ENCODE measurements around the gene MYBPC2.

MYBPC2 gene

GRCh38 chr19:50415661-50416033, 17.0 kb upstream of the MYBPC2 start (continued):
- no peak for TF ChIP-seq ZNF645 (tag by site-specific recombination; IDR thresholded peaks at IDR 0.05)
- no peak for TF ChIP-seq ZNF48 (tag by site-specific recombination; IDR thresholded peaks at IDR 0.05)
- no peak for TF ChIP-seq ZNF677 (tag by site-specific recombination; IDR thresholded peaks at IDR 0.05)
- no peak for TF ChIP-seq ZNF140 (tag by site-specific recombination; IDR thresholded peaks at IDR 0.05)
- no peak for TF ChIP-seq ZNF747 (tag by site-specific recombination; IDR thresholded peaks at IDR 0.05)
- TF ChIP-seq SCRT1 (tag by site-specific recombination; IDR thresholded peaks at IDR 0.05; ENCODE audit: borderline replicate concordance) = no peak
- TF ChIP-seq ZNF214 (tag by site-specific recombination; IDR thresholded peaks at IDR 0.05; ENCODE audit: borderline replicate concordance) = no peak
- peak; percentile 91 for TF ChIP-seq KLF1 (tag by site-specific recombination; IDR thresholded peaks at IDR 0.05)
- TF ChIP-seq, protein P1, sequence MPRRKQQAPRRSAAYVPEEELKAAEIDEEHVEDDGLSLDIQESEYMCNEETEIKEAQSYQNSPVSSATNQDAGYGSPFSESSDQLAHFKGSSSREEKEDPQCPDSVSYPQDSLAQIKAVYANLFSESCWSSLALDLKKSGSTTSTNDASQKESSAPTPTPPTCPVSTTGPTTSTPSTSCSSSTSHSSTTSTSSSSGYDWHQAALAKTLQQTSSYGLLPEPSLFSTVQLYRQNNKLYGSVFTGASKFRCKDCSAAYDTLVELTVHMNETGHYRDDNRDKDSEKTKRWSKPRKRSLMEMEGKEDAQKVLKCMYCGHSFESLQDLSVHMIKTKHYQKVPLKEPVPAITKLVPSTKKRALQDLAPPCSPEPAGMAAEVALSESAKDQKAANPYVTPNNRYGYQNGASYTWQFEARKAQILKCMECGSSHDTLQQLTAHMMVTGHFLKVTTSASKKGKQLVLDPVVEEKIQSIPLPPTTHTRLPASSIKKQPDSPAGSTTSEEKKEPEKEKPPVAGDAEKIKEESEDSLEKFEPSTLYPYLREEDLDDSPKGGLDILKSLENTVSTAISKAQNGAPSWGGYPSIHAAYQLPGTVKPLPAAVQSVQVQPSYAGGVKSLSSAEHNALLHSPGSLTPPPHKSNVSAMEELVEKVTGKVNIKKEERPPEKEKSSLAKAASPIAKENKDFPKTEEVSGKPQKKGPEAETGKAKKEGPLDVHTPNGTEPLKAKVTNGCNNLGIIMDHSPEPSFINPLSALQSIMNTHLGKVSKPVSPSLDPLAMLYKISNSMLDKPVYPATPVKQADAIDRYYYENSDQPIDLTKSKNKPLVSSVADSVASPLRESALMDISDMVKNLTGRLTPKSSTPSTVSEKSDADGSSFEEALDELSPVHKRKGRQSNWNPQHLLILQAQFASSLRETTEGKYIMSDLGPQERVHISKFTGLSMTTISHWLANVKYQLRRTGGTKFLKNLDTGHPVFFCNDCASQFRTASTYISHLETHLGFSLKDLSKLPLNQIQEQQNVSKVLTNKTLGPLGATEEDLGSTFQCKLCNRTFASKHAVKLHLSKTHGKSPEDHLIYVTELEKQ (tag by site-specific recombination; IDR thresholded peaks at IDR 0.05; ENCODE audit: borderline replicate concordance) = no peak
- TF ChIP-seq, protein P2, sequence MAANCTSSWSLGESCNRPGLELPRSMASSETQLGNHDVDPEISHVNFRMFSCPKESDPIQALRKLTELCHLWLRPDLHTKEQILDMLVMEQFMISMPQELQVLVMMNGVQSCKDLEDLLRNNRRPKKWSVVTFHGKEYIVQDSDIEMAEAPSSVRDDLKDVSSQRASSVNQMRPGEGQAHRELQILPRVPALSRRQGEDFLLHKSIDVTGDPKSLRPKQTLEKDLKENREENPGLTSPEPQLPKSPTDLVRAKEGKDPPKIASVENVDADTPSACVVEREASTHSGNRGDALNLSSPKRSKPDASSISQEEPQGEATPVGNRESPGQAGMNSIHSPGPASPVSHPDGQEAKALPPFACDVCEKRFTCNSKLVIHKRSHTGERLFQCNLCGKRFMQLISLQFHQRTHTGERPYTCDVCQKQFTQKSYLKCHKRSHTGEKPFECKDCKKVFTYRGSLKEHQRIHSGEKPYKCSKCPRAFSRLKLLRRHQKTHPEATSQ (tag by site-specific recombination; IDR thresholded peaks at IDR 0.05) = no peak
- TF ChIP-seq ZNF560 (tag by site-specific recombination; IDR thresholded peaks at IDR 0.05; ENCODE audit: borderline replicate concordance) = no peak
- no peak for TF ChIP-seq ZNF398 (tag by site-specific recombination; IDR thresholded peaks at IDR 0.05)
- TF ChIP-seq ZNF843 (tag by site-specific recombination; IDR thresholded peaks at IDR 0.05) = no peak
- no peak for TF ChIP-seq ZNF175 (tag by site-specific recombination; IDR thresholded peaks at IDR 0.05)
- TF ChIP-seq ZNF707 (tag by site-specific recombination; IDR thresholded peaks at IDR 0.05) = no peak
- no peak for TF ChIP-seq ZNF610 (tag by site-specific recombination; IDR thresholded peaks at IDR 0.05; ENCODE audit: borderline replicate concordance)
- no peak for TF ChIP-seq ZNF324 (tag by site-specific recombination; IDR thresholded peaks at IDR 0.05)
- TF ChIP-seq, protein P3, sequence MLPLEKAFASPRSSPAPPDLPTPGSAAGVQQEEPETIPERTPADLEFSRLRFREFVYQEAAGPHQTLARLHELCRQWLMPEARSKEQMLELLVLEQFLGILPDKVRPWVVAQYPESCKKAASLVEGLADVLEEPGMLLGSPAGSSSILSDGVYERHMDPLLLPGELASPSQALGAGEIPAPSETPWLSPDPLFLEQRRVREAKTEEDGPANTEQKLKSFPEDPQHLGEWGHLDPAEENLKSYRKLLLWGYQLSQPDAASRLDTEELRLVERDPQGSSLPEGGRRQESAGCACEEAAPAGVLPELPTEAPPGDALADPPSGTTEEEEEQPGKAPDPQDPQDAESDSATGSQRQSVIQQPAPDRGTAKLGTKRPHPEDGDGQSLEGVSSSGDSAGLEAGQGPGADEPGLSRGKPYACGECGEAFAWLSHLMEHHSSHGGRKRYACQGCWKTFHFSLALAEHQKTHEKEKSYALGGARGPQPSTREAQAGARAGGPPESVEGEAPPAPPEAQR (tag by site-specific recombination; IDR thresholded peaks at IDR 0.05) = no peak
- TF ChIP-seq OVOL3 (tag by site-specific recombination; IDR thresholded peaks at IDR 0.05) = no peak
- TF ChIP-seq HOXD13 (CRISPR knock-in tag; IDR thresholded peaks at IDR 0.05; ENCODE audit: borderline replicate concordance) = no peak
- 0 out of 2 replicates have a peak, but pooled peaks have one; percentile 13 for TF ChIP-seq KLF9 (tag by site-specific recombination; IDR thresholded peaks at IDR 0.05; ENCODE audit: low read depth)
- TF ChIP-seq, protein P4, sequence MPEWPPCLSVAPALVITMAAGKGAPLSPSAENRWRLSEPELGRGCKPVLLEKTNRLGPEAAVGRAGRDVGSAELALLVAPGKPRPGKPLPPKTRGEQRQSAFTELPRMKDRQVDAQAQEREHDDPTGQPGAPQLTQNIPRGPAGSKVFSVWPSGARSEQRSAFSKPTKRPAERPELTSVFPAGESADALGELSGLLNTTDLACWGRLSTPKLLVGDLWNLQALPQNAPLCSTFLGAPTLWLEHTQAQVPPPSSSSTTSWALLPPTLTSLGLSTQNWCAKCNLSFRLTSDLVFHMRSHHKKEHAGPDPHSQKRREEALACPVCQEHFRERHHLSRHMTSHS (tag by site-specific recombination; IDR thresholded peaks at IDR 0.05) = no peak
- TF ChIP-seq MYNN (tag by site-specific recombination; IDR thresholded peaks at IDR 0.05; ENCODE audit: borderline replicate concordance) = no peak
- TF ChIP-seq ZNF548 (tag by site-specific recombination; IDR thresholded peaks at IDR 0.05) = no peak
- TF ChIP-seq ZNF133 (tag by site-specific recombination; IDR thresholded peaks at IDR 0.05) = no peak
- TF ChIP-seq ZNF555 (tag by site-specific recombination; conservative IDR thresholded peaks at IDR 0.05) = no peak
- TF ChIP-seq ZNF529 (tag by site-specific recombination; IDR thresholded peaks at IDR 0.05; ENCODE audit: insufficient replicate concordance) = no peak
- TF ChIP-seq GLIS1 (tag by site-specific recombination; IDR thresholded peaks at IDR 0.05) = peak; percentile 33; the same call in 1 of the 2 replicates
- TF ChIP-seq EGR2 (tag by site-specific recombination; IDR thresholded peaks at IDR 0.05; ENCODE audit: low read depth) = 0 out of 2 replicates have a peak, but pooled peaks have one; percentile 15
- TF ChIP-seq ZXDB (tag by site-specific recombination; IDR thresholded peaks at IDR 0.05) = no peak
- TF ChIP-seq ZNF112 (tag by site-specific recombination; IDR thresholded peaks at IDR 0.05) = no peak
- TF ChIP-seq ZFHX2 (tag by site-specific recombination; conservative IDR thresholded peaks at IDR 0.05) = peak; percentile 33; the same call in 1 of the 2 replicates
